ENCODE measurements around the gene HLA-F. TPM values are rescaled to one million over a fixed set of nuclear protein-coding genes. Genes with fewer than 3 reads are reported as not detected.

The HLA-F gene
- polyA plus RNA-seq, 2 of the 4 experiments (the other 2 are of a cell fraction) = 2.7 to 4.5 TPM

GRCh38 chr6:29752451-29753308 lies 29.4 kb downstream of the HLA-F start (continued):
- no peak for TF ChIP-seq ELK1 (IDR thresholded peaks at IDR 0.05; ENCODE audit: low read depth, low read length)
- no peak for TF ChIP-seq ESRRA (IDR thresholded peaks at IDR 0.05; ENCODE audit: borderline replicate concordance, low read length)
- no peak for TF ChIP-seq USF2 (IDR thresholded peaks at IDR 0.05)
- TF ChIP-seq MAFK (IDR thresholded peaks at IDR 0.05; ENCODE audit: partially characterized antibody) = no peak
- no peak for TF ChIP-seq HES2 (IDR thresholded peaks at IDR 0.05)
- no peak for TF ChIP-seq CHD2 (IDR thresholded peaks at IDR 0.05; ENCODE audit: low read length, partially characterized antibody)

- Histone ChIP-seq H3K4me2 (peak overlapping the region; percentile 79), H3K4me1 (peaks cover 3% of the 10 kb centered on the region; the same call in 1 of the 3 replicates), H3K27ac (no peak overlapping the region), H3K9me3 (no peaks in the 10 kb centered on the region), H3K4me3 (peak overlapping the region; percentile 73; the same call in 2 of the 3 replicates)
- FAIRE-seq (no peak), ATAC-seq (no peak), DNase-seq (ENCODE audit: low read depth in 1 of 2, low spot score in 1 of 2) (no peak)
- POLR2A ChIA-PET = no interaction called here
- CTCF ChIA-PET = interaction anchor here (0.6 to 1.8 kb wide), 14 partner anchors 10 to 172 kb away, joined by 3 to 9 read pairs (median 3); no protein-coding TSS in a partner anchor
- TF ChIP-seq ATOH8 (CRISPR knock-in tag; IDR thresholded peaks at IDR 0.05; ENCODE audit: low read depth) (no peak), ZC3H11A (IDR thresholded peaks at IDR 0.05) (no peak), TFCP2L1 (CRISPR knock-in tag; IDR thresholded peaks at IDR 0.05) (no peak), CHD4 (IDR thresholded peaks at IDR 0.05; ENCODE audit: borderline replicate concordance) (no peak), HES2 (IDR thresholded peaks at IDR 0.05) (no peak), FOSL2 (IDR thresholded peaks at IDR 0.05) (no peak), FOSL2 (CRISPR knock-in tag; IDR thresholded peaks at IDR 0.05) (no peak), EHF (CRISPR knock-in tag; IDR thresholded peaks at IDR 0.05) (no peak), PHF8 (IDR thresholded peaks at IDR 0.05; ENCODE audit: borderline replicate concordance, low read depth) (no peak), TP53 (CRISPR knock-in tag; IDR thresholded peaks at IDR 0.05) (no peak), NFE2L2 (conservative IDR thresholded peaks at IDR 0.05; ENCODE audit: low read length) (no peak), HOXA7 (CRISPR knock-in tag; IDR thresholded peaks at IDR 0.05) (no peak), ELK1 (IDR thresholded peaks at IDR 0.05; ENCODE audit: low read depth, low read length) (no peak), FOXS1 (CRISPR knock-in tag; IDR thresholded peaks at IDR 0.05) (no peak), POLR2AphosphoS2 (conservative IDR thresholded peaks at IDR 0.05; ENCODE audit: low read length) (no peak), ZFP36 (IDR thresholded peaks at IDR 0.05; ENCODE audit: borderline replicate concordance, partially characterized antibody) (no peak), RCOR1 (IDR thresholded peaks at IDR 0.05; ENCODE audit: low read depth, low read length) (no peak), EP300 (IDR thresholded peaks at IDR 0.05) (no peak), RARB (CRISPR knock-in tag; IDR thresholded peaks at IDR 0.05) (no peak), E2F6 (IDR thresholded peaks at IDR 0.05; ENCODE audit: borderline replicate concordance, low read depth) (no peak)
- 4% methylated on average over 2 of the region's 4 CpGs for WGBS (ENCODE audit: missing lambda C conversion rate)
Measured at GRCh38 chr6:29753309-29753644, 30.0 kb downstream of the HLA-F start.
